Gastroesophageal sphincter (tissue), 4 donors: ENCODE measurements around the gene PSMC3. TPM values are rescaled to one million over a fixed set of nuclear protein-coding genes. Genes with fewer than 3 reads are reported as not detected.
A peak's percentile ranks its signal among the peaks of the same experiment; 100 is the strongest.

Experiments used
- ATAC-seq: fragments of 150-250 bp; one replicate; pipeline ENCODE4 v1.9.1; 2016; ENCODE audit warnings: mild to moderate bottlenecking, moderate library complexity
- H3K27ac ChIP-seq, 4 donors: fragments of 200-600 bp; sonication (generic) in 3 of 4; 1 replicate in 3 of 4; 2 replicates in 1 of 4; pipeline ENCODE4 v1.5.1; 2016 to 2019
- H3K27me3 ChIP-seq: fragments of 200-600 bp; sonication (generic); one replicate; pipeline ENCODE4 v1.5.1; 2019
- H3K36me3 ChIP-seq, 2 donors: fragments of 200-600 bp; sonication (generic); one replicate each; pipeline ENCODE4 v1.5.1; 2019; ENCODE audit warnings: control low read depth in 1 of 2
- H3K4me1 ChIP-seq, 3 donors: fragments of 200-600 bp; sonication (generic); 1 replicate in 2 of 3; 2 replicates in 1 of 3; pipeline ENCODE4 v1.5.1; 2016 to 2019; ENCODE audit warnings: control low read depth in 2 of 3
- H3K4me3 ChIP-seq, 2 donors: fragments of 200-600 bp; sonication (generic); one replicate each; pipeline ENCODE4 v1.5.1; 2019; ENCODE audit warnings: mild to moderate bottlenecking in 1 of 2, moderate library complexity in 1 of 2
- H3K9me3 ChIP-seq, 3 donors: fragments of 200-600 bp; sonication (generic); one replicate each; pipeline ENCODE4 v1.5.1; 2017 to 2019; ENCODE audit warnings: control low read depth in 2 of 3
- CTCF ChIP-seq, 4 experiments: fragments of 200-600 bp in 2 of 4; fragments of 450-650 bp in 2 of 4; sonication (generic) in 1 of 4; IDR thresholded peaks; one replicate each; pipeline ENCODE4 v1.5.1; 2017 to 2019; ENCODE audit warnings: antibody characterized with exemption in 4 of 4, mild to moderate bottlenecking in 2 of 4, moderate library complexity in 2 of 4
- EP300 ChIP-seq: sonication (generic); formaldehyde crosslinking; IDR thresholded peaks from one replicate; pipeline ENCODE4 v1.6.1; 2017; ENCODE audit warnings: antibody characterized with exemption, mild to moderate bottlenecking
- POLR2A ChIP-seq, 2 donors: fragments of 450-650 bp; IDR thresholded peaks; one replicate each; pipeline ENCODE4 v1.6.1; 2017; ENCODE audit warnings: antibody characterized with exemption in 2 of 2, mild to moderate bottlenecking in 2 of 2, moderate library complexity in 1 of 2
- POLR2AphosphoS5 ChIP-seq: sonication (generic); formaldehyde crosslinking; IDR thresholded peaks from one replicate; pipeline ENCODE4 v1.6.1; 2017; ENCODE audit warnings: antibody characterized with exemption
- WGBS, 2 donors: methylation state at CpG; one replicate each; pipeline ENCODE4 v1.1.5; 2018; ENCODE audit warnings: low coverage in 1 of 2; 5-methylcytosine and 5-hydroxymethylcytosine counted together
- total RNA-seq, 4 donors: library from RNA; depleted of rRNA; stranded (reverse); fragments of >200 nt; gene quantifications; one replicate each; pipeline ENCODE4 v1.1.0, GENCODE V29; 2016

PSMC3 gene
- total RNA-seq, 4 donors from 2014 or later = 169 to 194 (median 179) TPM

- TF ChIP-seq POLR2A (IDR thresholded peaks at IDR 0.05) (no peak), POLR2AphosphoS5 (no peak), CTCF (IDR thresholded peaks at IDR 0.05) (no peak), EP300 (no peak)
- peaks cover 0 to 18% (median 0%) of the 10 kb centered on the region in 3 donors for H3K4me1 ChIP-seq
- 90 to 100% methylated on average over 2 to 3 of the region's 3 CpGs for WGBS, 2 donors
- no peak overlapping the region for H3K27ac ChIP-seq
- ATAC-seq = no peak
- no peaks in the 10 kb centered on the region for H3K9me3 ChIP-seq
- H3K4me3 ChIP-seq = no peak overlapping the region
- no peaks in the 10 kb centered on the region for H3K36me3 ChIP-seq
- H3K27me3 ChIP-seq = no peaks in the 10 kb centered on the region
These were observed 9.4 kb upstream of the PSMC3 start for GRCh38 chr11:47435687-47436086.

GRCh38 chr11:47434011-47434786 lies 8.0 kb upstream of the PSMC3 start:
- TF ChIP-seq EP300 = no peak
- no peak for TF ChIP-seq POLR2A (IDR thresholded peaks at IDR 0.05)
- TF ChIP-seq POLR2AphosphoS5 = peak; percentile 46
- Histone ChIP-seq H3K27ac (peak overlapping the region in 3 of 4 donors; percentile 24 to 64 (median 34)), H3K4me1 (peaks cover 0 to 18% (median 0%) of the 10 kb centered on the region in 3 donors), H3K4me3 (no peak overlapping the region), H3K27me3 (no peaks in the 10 kb centered on the region), H3K36me3 (no peaks in the 10 kb centered on the region), H3K9me3 (no peaks in the 10 kb centered on the region)
- ATAC-seq = peak; percentile 50
- WGBS, 2 donors = 50 to 72% methylated on average over 7 of the region's 7 CpGs

GRCh38 chr11:47433157-47433556 lies 6.9 kb upstream of the PSMC3 start:
- Histone ChIP-seq H3K4me1 (peaks cover 0 to 16% (median 0%) of the 10 kb centered on the region in 3 donors), H3K9me3 (no peaks in the 10 kb centered on the region), H3K27ac (no peak overlapping the region), H3K27me3 (no peaks in the 10 kb centered on the region), H3K4me3 (no peak overlapping the region), H3K36me3 (no peaks in the 10 kb centered on the region)
- TF ChIP-seq POLR2A (IDR thresholded peaks at IDR 0.05) = no peak
- TF ChIP-seq CTCF (IDR thresholded peaks at IDR 0.05) = no peak
- no peak for TF ChIP-seq POLR2AphosphoS5
- no peak for TF ChIP-seq EP300
- WGBS, 2 donors = 79 to 85% methylated on average over 3 of the region's 3 CpGs
- no peak for ATAC-seq

- TF ChIP-seq EP300 (no peak), CTCF (IDR thresholded peaks at IDR 0.05) (no peak), POLR2AphosphoS5 (no peak), POLR2A (IDR thresholded peaks at IDR 0.05) (no peak)
- Histone ChIP-seq H3K27me3 (no peaks in the 10 kb centered on the region), H3K4me3 (no peak overlapping the region), H3K4me1 (peaks cover 0 to 13% (median 0%) of the 10 kb centered on the region in 3 donors), H3K9me3 (no peaks in the 10 kb centered on the region), H3K36me3 (no peaks in the 10 kb centered on the region), H3K27ac (no peak overlapping the region)
- no peak for ATAC-seq
- WGBS, 2 donors = 71 to 78% methylated on average over 1 to 5 of the region's 9 CpGs
These were observed 5.3 kb upstream of the PSMC3 start for GRCh38 chr11:47431356-47432083.

- H3K27ac ChIP-seq = no peak overlapping the region
- TF ChIP-seq EP300 (no peak), POLR2A (IDR thresholded peaks at IDR 0.05) (no peak), CTCF (IDR thresholded peaks at IDR 0.05) (no peak), POLR2AphosphoS5 (no peak)
- 48 to 69% methylated on average over 2 to 5 of the region's 5 CpGs for WGBS, 2 donors
- no peak overlapping the region for H3K4me3 ChIP-seq
- ATAC-seq = no peak
- H3K9me3 ChIP-seq = no peaks in the 10 kb centered on the region
- H3K4me1 ChIP-seq = peaks cover 0 to 16% (median 1%) of the 10 kb centered on the region in 3 donors
- H3K36me3 ChIP-seq = no peaks in the 10 kb centered on the region
- H3K27me3 ChIP-seq = no peaks in the 10 kb centered on the region
These were observed 4.3 kb upstream of the PSMC3 start for GRCh38 chr11:47430524-47430923.
